ENCODE measurements around the gene NIF3L1. TPM values are rescaled to one million over a fixed set of nuclear protein-coding genes. Genes with fewer than 3 reads are reported as not detected.

NIF3L1 gene
- 10 to 100 TPM; 19.2 to 28.1 (median 26.7) TPM for total RNA-seq
- long read RNA-seq, donor 1, partial matches to known transcripts, result 0 of 9 reads
- long read RNA-seq, donor 1, other reads (novel, unspliced or antisense), result 7 of 9 reads
- long read RNA-seq, donor 2, partial matches to known transcripts, result 4 of 15 reads
- long read RNA-seq, donor 2, other reads (novel, unspliced or antisense), result 9 of 15 reads

GRCh38 chr2:200888704-200889625, at the start of gene NIF3L1, which contains the start of gene PPIL3:
TSS of gene NIF3L1 (plus strand) at chr2:200889371. CDS start at chr2:200891944, 2,573 bp downstream.
TSS of gene PPIL3 (minus strand) at chr2:200889077. CDS start at chr2:200887615, 1,462 bp downstream.
- no peaks in the 10 kb centered on the region for H3K9me3 ChIP-seq
- ATAC-seq (peak; percentile 96), DNase-seq (peak; percentile 97 to 99 (median 98))
- H3K36me3 ChIP-seq (ENCODE audit: low read depth), result no peaks in the 10 kb centered on the region
- intact Hi-C loops (cut with DNase I, micrococcal nuclease), result no loop called here
- peak within 1 kb of the TSS; percentile 28 for H3K4me3 ChIP-seq
- H3K4me1 ChIP-seq (ENCODE audit: low read depth), result peaks cover 7% of the 10 kb centered on the region
- no peak for TF ChIP-seq CTCF (IDR thresholded peaks at IDR 0.05)

GRCh38 chr2:200839513-200839912, 49.7 kb upstream of the NIF3L1 start:
- intact Hi-C loops (cut with DNase I, micrococcal nuclease), result no loop called here
- H3K4me3 ChIP-seq, result no peak overlapping the region
- no peak for ATAC-seq
- no peak for TF ChIP-seq CTCF (IDR thresholded peaks at IDR 0.05)
- no peaks in the 10 kb centered on the region for H3K4me1 ChIP-seq (ENCODE audit: low read depth)
- peaks cover 9% of the 10 kb centered on the region for H3K9me3 ChIP-seq
- DNase-seq, result no peak
- H3K36me3 ChIP-seq (ENCODE audit: low read depth), result no peaks in the 10 kb centered on the region

GRCh38 chr2:200843993-200844948, 44.9 kb upstream of the NIF3L1 start:
- no peak for ATAC-seq
- Histone ChIP-seq H3K4me3 (no peak overlapping the region), H3K4me1 (ENCODE audit: low read depth) (peaks cover 9% of the 10 kb centered on the region), H3K36me3 (ENCODE audit: low read depth) (no peaks in the 10 kb centered on the region), H3K9me3 (no peaks in the 10 kb centered on the region)
- intact Hi-C loops (cut with DNase I, micrococcal nuclease), result no loop called here
- DNase-seq, result no peak
- no peak for TF ChIP-seq CTCF (IDR thresholded peaks at IDR 0.05)

- Histone ChIP-seq H3K36me3 (ENCODE audit: low read depth) (no peaks in the 10 kb centered on the region), H3K9me3 (no peaks in the 10 kb centered on the region), H3K4me1 (ENCODE audit: low read depth) (peaks cover 9% of the 10 kb centered on the region), H3K4me3 (no peak overlapping the region)
- ATAC-seq (no peak), DNase-seq (no peak)
- TF ChIP-seq CTCF (IDR thresholded peaks at IDR 0.05), result no peak
- intact Hi-C loops (cut with DNase I, micrococcal nuclease), result no loop called here
Measured at GRCh38 chr2:200845194-200845593, 44.0 kb upstream of the NIF3L1 start.

GRCh38 chr2:200845669-200846325, 43.4 kb upstream of the NIF3L1 start:
- TF ChIP-seq CTCF (IDR thresholded peaks at IDR 0.05), result no peak
- Histone ChIP-seq H3K36me3 (ENCODE audit: low read depth) (no peaks in the 10 kb centered on the region), H3K4me1 (ENCODE audit: low read depth) (peaks cover 9% of the 10 kb centered on the region), H3K4me3 (no peak overlapping the region), H3K9me3 (no peaks in the 10 kb centered on the region)
- DNase-seq, result no peak
- no peak for ATAC-seq
- intact Hi-C loops (cut with DNase I, micrococcal nuclease), result no loop called here

Data from mucosa of descending colon (tissue), 3 donors.